ENCODE data around the gene TMEM131L. TPM values are rescaled to one million over a fixed set of nuclear protein-coding genes. Genes with fewer than 3 reads are reported as not detected.

TMEM131L gene
- total and polyA plus RNA-seq, 2 donors (not counting 3 experiments of a cell fraction or from before 2014, with no cell fraction given): 7.7 to 21.2 TPM

DNA sequence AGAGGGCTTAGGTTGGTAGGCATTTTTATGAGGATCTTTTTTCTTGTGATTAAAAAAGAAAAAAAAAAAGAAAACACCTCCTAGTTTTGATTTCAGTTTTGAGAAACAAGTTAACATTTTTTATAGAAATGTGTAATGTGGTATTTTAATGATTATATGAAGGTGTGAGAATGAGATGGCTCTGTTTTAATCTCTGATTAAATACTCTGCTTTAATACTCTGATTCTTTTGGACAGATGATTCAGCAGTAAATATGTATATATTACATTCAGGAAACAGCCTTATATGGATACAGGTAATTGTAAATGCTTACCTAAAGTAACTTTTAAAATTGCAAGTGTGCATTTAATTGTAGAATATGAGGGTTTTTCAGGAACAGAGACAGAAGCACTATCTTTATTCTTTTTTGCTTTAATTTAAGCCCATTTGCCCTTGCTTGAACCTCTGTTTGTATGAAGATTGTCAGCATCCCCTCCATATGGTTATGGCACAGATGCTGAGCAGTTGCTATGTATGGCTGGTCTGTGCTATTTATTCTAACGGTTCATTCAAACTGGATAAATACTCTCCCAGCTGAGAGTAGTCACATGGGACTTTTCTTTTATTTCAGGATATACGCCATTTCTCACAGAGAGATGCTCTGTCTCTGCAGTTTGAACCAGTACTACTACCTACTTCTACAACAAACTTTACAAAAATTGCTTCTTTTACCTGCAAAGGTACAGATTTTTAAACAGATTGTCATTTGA is 117.0 kb downstream of the TMEM131L start:
- Histone ChIP-seq H3K79me2 (ENCODE audit: control insufficient read depth, insufficient read depth, low read length) (no peaks in the 10 kb centered on the region), H3K9me3 (replicated peaks; ENCODE audit: control insufficient read depth, insufficient read depth, low read length) (no peaks in the 10 kb centered on the region), H3K4me3 (replicated peaks in 1 of 3; ENCODE audit: insufficient read depth in 1 of 3, low read depth in 1 of 3, low read length in 3 of 3) (no peak overlapping the region), H3K4me1 (ENCODE audit: control insufficient read depth, extremely low read depth, insufficient read depth, low read length) (no peaks in the 10 kb centered on the region), H3K9me1 (replicated peaks; ENCODE audit: control insufficient read depth, extremely low read depth, insufficient read depth, low read length) (no peaks in the 10 kb centered on the region), H3K27me3 (ENCODE audit: control insufficient read depth in 2 of 2, insufficient read depth in 2 of 2, low read length in 2 of 2) (no peaks in the 10 kb centered on the region), H4K20me1 (replicated peaks; ENCODE audit: control insufficient read depth, extremely low read depth, insufficient read depth, low read length) (no peaks in the 10 kb centered on the region), H3K9ac (replicated peaks; ENCODE audit: extremely low read depth, insufficient read depth, low read length) (no peak overlapping the region), H3K36me3 (ENCODE audit: control insufficient read depth in 2 of 2, extremely low read depth in 1 of 2, insufficient read depth in 2 of 2, low read length in 2 of 2) (no peaks in the 10 kb centered on the region), H3K27ac (ENCODE audit: insufficient read depth, low read depth, low read length) (no peak overlapping the region), H3K4me2 (ENCODE audit: insufficient read depth, low read length) (no peak overlapping the region), H2AFZ (ENCODE audit: low read depth, low read length) (no peak overlapping the region)
- DNase-seq (ENCODE audit: low read depth, low spot score) (no peak), FAIRE-seq (no peak)
- intact Hi-C loops (cut with micrococcal nuclease) (no loop called here), dilution Hi-C loops (cut with MboI; ENCODE audit: extremely low pct_ligation_motif_present, low sequenced_read_pairs) (no loop called here)
- ChIA-PET CTCF (interaction anchor here (1.0 to 3.8 kb wide), 2 partner anchors 9 to 440 kb away, joined by 3 to 17 read pairs; no protein-coding TSS in a partner anchor), POLR2A (no interaction called here)
- no peak for TF ChIP-seq POLR2AphosphoS5 (IDR thresholded peaks at IDR 0.05; ENCODE audit: insufficient read depth, low read depth, low read length)
- TF ChIP-seq JUN (IDR thresholded peaks at IDR 0.05; ENCODE audit: borderline replicate concordance, insufficient read depth, insufficient read length, low read depth): no peak
- no peak for TF ChIP-seq MYC (IDR thresholded peaks at IDR 0.05; ENCODE audit: low read depth, low read length)
- TF ChIP-seq, protein P1, sequence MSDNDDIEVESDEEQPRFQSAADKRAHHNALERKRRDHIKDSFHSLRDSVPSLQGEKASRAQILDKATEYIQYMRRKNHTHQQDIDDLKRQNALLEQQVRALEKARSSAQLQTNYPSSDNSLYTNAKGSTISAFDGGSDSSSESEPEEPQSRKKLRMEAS (IDR thresholded peaks at IDR 0.05; ENCODE audit: insufficient read depth, insufficient read length): no peak
- TF ChIP-seq FOS (IDR thresholded peaks at IDR 0.05; ENCODE audit: borderline replicate concordance, insufficient read depth, low read length): no peak
- TF ChIP-seq, protein P2, sequence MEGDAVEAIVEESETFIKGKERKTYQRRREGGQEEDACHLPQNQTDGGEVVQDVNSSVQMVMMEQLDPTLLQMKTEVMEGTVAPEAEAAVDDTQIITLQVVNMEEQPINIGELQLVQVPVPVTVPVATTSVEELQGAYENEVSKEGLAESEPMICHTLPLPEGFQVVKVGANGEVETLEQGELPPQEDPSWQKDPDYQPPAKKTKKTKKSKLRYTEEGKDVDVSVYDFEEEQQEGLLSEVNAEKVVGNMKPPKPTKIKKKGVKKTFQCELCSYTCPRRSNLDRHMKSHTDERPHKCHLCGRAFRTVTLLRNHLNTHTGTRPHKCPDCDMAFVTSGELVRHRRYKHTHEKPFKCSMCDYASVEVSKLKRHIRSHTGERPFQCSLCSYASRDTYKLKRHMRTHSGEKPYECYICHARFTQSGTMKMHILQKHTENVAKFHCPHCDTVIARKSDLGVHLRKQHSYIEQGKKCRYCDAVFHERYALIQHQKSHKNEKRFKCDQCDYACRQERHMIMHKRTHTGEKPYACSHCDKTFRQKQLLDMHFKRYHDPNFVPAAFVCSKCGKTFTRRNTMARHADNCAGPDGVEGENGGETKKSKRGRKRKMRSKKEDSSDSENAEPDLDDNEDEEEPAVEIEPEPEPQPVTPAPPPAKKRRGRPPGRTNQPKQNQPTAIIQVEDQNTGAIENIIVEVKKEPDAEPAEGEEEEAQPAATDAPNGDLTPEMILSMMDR (IDR thresholded peaks at IDR 0.05; ENCODE audit: extremely low read depth in 1 of 2, insufficient read depth in 1 of 2, low read depth in 1 of 2, low read length in 2 of 2): no peak
- TF ChIP-seq GATA2 (IDR thresholded peaks at IDR 0.05; ENCODE audit: insufficient read depth, insufficient read length, low read depth, low read length): no peak
- TF ChIP-seq EZH2 (IDR thresholded peaks at IDR 0.05; ENCODE audit: borderline replicate concordance, low read depth, low read length, severe bottlenecking): no peak
- TF ChIP-seq POLR2A (IDR thresholded peaks at IDR 0.05; ENCODE audit: low read depth, low read length): no peak
- BruUV-seq (replicated peaks): no TSS peak

All from endothelial cell of umbilical vein (primary cell).